Measurements from ENCODE around the gene KCTD15.

KCTD15 gene

DNA sequence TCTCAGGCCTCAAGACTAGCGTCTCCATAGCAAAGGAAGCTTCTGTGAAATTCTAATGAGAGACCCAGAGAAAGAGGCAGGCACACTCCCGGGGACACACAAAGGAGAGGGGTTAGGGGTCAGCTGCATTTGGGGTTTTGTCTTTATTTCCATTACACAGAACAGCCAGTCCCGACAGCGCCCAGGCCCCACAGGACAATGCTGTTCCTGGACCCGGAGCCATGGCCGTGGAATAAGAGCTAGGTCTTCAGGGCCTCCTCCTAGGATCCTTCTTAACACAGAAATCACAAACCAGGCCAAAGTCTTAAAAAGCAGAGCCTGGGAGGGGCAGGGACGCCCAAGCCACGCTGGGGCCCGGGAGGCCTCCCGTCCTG lies 22.8 kb downstream of the KCTD15 start:
- peak overlapping the region; percentile 74 for H3K4me3 Mint-ChIP-seq
- peaks cover 56% of the 10 kb centered on the region for H3K4me1 Mint-ChIP-seq (ENCODE audit: low read depth)
- peak overlapping the region; percentile 83 for H3K27ac Mint-ChIP-seq
- no peaks in the 10 kb centered on the region for H3K36me3 Mint-ChIP-seq (ENCODE audit: low read depth)
- intact Hi-C loops (cut with micrococcal nuclease): loop anchor here (1.0 kb wide), 1 partner anchor 21 kb away; no protein-coding TSS in a partner anchor
- H3K27me3 Mint-ChIP-seq: no peaks in the 10 kb centered on the region
- no peaks in the 10 kb centered on the region for H3K9me3 Mint-ChIP-seq

DNA sequence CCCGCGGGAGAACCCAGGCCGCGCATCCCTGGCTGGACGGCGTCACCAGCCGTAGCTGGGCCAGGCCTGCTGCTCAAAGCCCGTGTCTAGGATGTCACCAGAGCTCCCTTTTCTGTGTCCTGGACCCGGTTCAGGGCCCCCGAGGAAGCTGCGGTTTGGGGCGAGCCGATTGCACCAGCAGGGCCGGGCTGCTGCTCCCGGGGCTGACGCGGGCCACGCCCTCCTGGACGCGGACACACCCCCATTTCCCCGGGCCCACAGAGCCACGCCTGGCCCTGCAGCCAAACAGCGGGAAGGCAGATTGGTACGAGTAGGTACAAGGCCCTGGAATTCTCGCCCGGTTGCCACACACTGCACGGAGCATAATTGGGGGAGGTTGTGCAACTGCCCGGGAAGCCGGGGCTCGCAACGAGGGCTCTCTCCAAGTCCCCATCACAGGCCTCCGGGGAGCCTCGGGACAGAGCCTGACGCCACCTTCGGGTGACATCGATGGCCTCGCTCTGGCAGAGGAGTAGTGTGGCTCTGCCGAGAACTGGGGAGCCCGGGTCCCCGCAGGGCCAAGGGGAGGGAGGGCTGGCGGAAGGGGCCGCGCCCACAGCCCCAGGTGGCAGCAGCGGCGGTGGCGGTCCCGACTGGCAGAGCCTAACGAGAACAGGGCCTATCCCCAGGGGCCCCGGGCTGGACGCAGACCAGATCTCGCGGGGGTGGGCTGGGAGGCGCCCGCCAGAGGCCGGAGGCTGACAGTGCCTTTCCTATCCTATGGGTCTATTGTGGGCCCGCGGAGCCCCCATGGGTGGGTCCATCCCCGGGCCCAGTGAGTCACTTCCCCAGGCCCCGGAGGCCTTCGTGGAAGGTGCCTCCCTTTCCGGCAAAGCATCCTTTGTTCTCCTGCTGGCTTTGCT lies 23.5 kb downstream of the KCTD15 start:
- peak overlapping the region; percentile 83 for H3K27ac Mint-ChIP-seq
- no peaks in the 10 kb centered on the region for H3K9me3 Mint-ChIP-seq
- no peaks in the 10 kb centered on the region for H3K36me3 Mint-ChIP-seq (ENCODE audit: low read depth)
- no peaks in the 10 kb centered on the region for H3K27me3 Mint-ChIP-seq
- peak overlapping the region; percentile 74 for H3K4me3 Mint-ChIP-seq
- peaks cover 56% of the 10 kb centered on the region for H3K4me1 Mint-ChIP-seq (ENCODE audit: low read depth)
- intact Hi-C loops (cut with micrococcal nuclease): loop anchor here (1.0 to 2.0 kb wide), 2 partner anchors 22 to 25 kb away; no protein-coding TSS in a partner anchor

DNA sequence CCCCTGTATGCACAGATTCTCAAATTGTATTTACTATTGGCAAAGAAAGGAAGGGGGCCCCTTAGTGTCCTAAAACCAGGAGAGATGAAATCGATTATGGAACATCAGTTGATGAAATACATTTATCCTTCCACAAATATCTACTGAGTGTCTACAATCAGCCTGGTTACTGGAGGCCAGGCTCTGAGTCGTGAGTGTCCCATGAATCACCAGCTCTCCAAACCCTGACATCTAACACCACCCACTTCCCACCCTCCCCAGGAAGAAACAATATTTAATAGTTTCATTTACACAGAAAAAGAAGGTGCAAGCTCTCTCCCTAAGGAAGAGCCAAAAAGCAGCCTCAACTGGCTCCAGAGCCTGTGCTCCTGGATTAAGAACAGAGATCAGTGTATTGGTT lies 25.2 kb downstream of the KCTD15 start:
- peaks cover 7% of the 10 kb centered on the region for H3K27me3 Mint-ChIP-seq
- no peak overlapping the region for H3K27ac Mint-ChIP-seq
- no peak overlapping the region for H3K4me3 Mint-ChIP-seq
- H3K9me3 Mint-ChIP-seq: no peaks in the 10 kb centered on the region
- H3K36me3 Mint-ChIP-seq (ENCODE audit: low read depth): no peaks in the 10 kb centered on the region
- peaks cover 43% of the 10 kb centered on the region for H3K4me1 Mint-ChIP-seq (ENCODE audit: low read depth)
- intact Hi-C loops (cut with micrococcal nuclease): loop anchor here (2.0 kb wide), 1 partner anchor 27 kb away; no protein-coding TSS in a partner anchor

DNA sequence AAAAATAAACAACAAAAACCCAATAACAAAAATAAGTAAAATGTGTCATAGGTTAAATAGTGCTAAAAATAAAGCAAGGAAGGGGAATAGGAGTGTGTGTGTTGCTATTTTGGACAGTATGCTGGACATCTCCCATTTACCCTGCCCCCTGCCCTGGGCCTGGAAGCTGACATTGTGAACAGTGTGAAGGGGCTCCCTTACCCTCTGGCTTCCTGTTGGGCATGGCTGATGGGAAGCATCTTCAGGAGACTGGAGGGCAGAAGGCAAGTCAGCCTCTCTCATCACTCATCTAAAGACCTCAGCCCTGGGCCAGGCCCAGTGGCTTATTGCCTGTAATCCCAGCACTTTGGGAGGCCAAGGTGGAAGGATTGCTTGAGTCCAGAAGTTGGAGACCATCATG lies 26.7 kb downstream of the KCTD15 start:
- no peak overlapping the region for H3K4me3 Mint-ChIP-seq
- H3K27me3 Mint-ChIP-seq: peaks cover 12% of the 10 kb centered on the region
- intact Hi-C loops (cut with micrococcal nuclease): no loop called here
- H3K9me3 Mint-ChIP-seq: no peaks in the 10 kb centered on the region
- peaks cover 30% of the 10 kb centered on the region for H3K4me1 Mint-ChIP-seq (ENCODE audit: low read depth)
- H3K27ac Mint-ChIP-seq: no peak overlapping the region
- H3K36me3 Mint-ChIP-seq (ENCODE audit: low read depth): no peaks in the 10 kb centered on the region

DNA sequence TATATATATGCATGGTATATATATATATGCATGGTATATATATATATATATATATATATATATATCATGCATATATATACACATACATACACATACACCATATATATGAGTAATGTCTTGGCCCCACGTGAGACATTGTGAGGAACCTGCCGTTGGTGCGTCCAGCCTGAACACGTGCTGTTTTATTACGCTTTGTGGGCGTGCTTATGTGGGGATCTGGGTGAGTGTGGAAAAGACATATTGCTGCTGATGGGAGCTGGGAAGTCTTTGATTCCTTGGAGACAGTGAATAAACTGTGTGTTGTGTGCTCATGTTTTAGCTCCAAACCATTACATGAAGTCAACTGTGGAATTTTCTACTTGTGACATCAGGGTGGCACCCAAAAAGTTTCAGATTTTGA lies 28.9 kb downstream of the KCTD15 start:
- Mint-ChIP-seq H3K27me3 (peaks cover 20% of the 10 kb centered on the region), H3K9me3 (no peaks in the 10 kb centered on the region), H3K4me1 (ENCODE audit: low read depth) (peaks cover 8% of the 10 kb centered on the region), H3K36me3 (ENCODE audit: low read depth) (no peaks in the 10 kb centered on the region), H3K4me3 (no peak overlapping the region), H3K27ac (no peak overlapping the region)
- intact Hi-C loops (cut with micrococcal nuclease): no loop called here

DNA sequence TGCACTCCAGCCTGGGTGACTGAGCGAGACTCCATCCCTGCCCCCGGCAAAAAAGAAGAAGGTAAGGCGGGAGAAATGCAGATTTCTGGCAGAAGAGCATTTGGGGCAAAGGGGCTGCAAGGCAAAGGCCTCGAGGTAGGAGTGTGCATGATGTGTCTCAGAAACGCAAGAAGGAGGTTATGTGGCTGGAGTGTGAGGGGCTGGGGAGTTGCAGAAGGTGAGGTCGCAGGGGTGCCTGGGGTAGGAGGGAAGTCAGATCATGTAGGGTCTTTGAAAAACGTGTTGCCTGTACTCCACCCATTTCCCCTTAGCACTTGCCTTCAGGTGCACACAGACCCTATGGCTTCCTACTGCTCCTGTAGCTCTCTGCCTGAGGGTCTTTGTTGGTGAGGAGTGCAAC lies 29.9 kb downstream of the KCTD15 start:
- Mint-ChIP-seq H3K4me1 (ENCODE audit: low read depth) (no peaks in the 10 kb centered on the region), H3K27ac (no peak overlapping the region)
- intact Hi-C loops (cut with micrococcal nuclease): no loop called here

DNA sequence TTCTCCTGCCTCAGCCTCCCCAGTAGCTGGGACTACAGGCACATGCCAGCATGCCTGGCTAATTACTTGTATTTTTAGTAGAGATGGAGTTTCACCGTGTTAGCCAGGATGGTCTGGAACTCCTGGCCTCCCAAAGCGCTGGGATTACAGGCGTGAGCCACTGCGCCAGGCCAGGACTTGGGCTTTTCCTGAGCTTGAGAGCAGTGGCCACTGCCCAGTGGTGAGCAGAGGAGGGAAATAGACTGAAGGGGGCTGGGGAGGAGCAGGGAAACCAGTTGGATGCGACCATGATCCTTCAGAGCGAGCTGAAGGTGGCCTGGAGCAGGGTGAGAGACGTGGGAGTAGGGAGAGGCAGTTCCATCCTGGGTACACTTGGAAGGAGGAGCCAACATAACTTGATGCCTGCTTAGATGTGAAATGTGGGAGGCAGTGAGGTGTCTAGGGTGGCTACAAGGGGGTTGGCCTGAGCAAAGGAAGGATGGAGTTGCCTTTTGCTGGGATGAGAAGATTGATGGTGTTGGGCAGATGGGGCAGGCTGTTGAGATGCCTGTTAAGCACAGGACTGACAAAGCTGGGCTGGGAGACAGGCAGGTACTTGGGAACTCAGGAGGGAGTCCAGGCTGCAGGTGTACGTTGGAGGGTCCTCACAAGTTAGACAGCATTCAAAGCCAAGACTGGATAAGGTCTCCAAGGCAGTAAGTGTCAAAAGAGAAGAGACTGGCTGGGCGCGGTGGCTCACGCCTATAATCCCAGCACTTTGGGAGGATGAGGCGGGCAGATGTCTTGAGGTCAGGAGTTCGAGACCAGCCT lies 31.8 kb downstream of the KCTD15 start:
- H3K9me3 Mint-ChIP-seq: no peaks in the 10 kb centered on the region
- H3K4me1 Mint-ChIP-seq (ENCODE audit: low read depth): no peaks in the 10 kb centered on the region
- intact Hi-C loops (cut with micrococcal nuclease): no loop called here
- no peak overlapping the region for H3K4me3 Mint-ChIP-seq
- no peak overlapping the region for H3K27ac Mint-ChIP-seq
- H3K36me3 Mint-ChIP-seq (ENCODE audit: low read depth): no peaks in the 10 kb centered on the region
- H3K27me3 Mint-ChIP-seq: peaks cover 24% of the 10 kb centered on the region

More for the DNA sequence above, 29.9 kb downstream of the KCTD15 start:
- peaks cover 20% of the 10 kb centered on the region for H3K27me3 Mint-ChIP-seq
- no peak overlapping the region for H3K4me3 Mint-ChIP-seq
- no peaks in the 10 kb centered on the region for H3K36me3 Mint-ChIP-seq (ENCODE audit: low read depth)
- H3K9me3 Mint-ChIP-seq: no peaks in the 10 kb centered on the region

DNA sequence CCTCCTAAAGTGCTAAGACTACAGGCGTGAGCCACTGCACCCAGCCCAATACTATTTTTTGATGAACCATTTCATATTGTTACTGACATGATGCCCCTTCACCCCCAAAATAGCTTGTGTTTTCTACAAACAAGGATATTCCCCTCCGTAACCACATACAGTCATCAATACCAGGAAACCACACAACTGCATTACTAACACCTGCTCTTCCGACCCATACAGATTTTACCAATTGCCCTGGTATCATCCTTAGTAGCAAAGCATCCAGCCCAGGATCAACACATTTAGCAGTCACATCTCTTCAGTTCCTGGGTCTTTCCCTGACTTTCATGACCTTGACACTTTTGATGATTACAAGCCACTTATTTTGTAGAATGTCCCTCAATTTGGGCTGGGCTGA lies 33.6 kb downstream of the KCTD15 start:
- Mint-ChIP-seq H3K36me3 (ENCODE audit: low read depth) (no peaks in the 10 kb centered on the region), H3K4me3 (no peak overlapping the region), H3K9me3 (no peaks in the 10 kb centered on the region), H3K27me3 (peaks cover 29% of the 10 kb centered on the region), H3K27ac (no peak overlapping the region), H3K4me1 (ENCODE audit: low read depth) (no peaks in the 10 kb centered on the region)
- intact Hi-C loops (cut with micrococcal nuclease): no loop called here

DNA sequence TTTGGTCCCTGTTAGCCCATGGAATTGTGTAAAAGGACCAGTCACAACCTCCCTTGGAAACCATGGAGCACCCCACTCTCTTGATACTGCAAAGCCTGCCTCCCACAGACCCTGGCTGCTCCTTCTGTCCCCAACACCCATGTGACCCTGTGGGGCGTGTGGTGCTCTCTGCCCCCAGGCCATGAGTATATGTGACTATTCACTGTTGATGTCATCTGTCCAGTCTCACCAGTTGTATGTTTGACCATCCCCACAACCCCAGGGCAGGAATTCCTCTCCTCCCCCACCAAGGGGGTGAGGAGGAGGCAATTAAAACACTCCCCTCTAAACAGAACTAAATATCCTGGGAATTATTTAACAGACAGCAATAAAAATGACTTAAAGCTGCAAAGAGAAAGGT lies 35.2 kb downstream of the KCTD15 start:
- Mint-ChIP-seq H3K36me3 (ENCODE audit: low read depth) (no peaks in the 10 kb centered on the region), H3K27ac (no peak overlapping the region), H3K27me3 (peaks cover 22% of the 10 kb centered on the region), H3K4me1 (ENCODE audit: low read depth) (no peaks in the 10 kb centered on the region), H3K4me3 (no peak overlapping the region), H3K9me3 (no peaks in the 10 kb centered on the region)
- intact Hi-C loops (cut with micrococcal nuclease): no loop called here

DNA sequence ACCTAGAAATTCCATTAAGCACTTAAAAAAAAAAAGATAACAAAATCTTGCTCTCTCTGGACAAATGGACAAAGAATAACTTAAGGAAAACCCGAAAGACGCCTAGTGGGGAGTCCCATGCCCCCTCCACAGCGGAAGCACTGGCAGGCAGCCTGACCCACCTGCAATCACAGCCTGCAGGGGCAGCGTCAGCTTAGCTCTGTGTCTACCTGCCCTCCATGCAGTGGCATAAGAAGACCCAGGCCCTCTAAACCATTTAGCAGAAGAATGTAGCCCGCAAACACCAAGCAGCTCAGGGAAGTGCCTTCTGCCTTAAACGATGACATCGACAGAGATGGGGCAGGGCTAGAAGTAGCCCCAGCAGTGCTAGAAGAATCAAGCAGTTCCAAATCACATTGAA lies 36.0 kb downstream of the KCTD15 start:
- intact Hi-C loops (cut with micrococcal nuclease): no loop called here
- Mint-ChIP-seq H3K27me3 (peaks cover 22% of the 10 kb centered on the region), H3K36me3 (ENCODE audit: low read depth) (no peaks in the 10 kb centered on the region)

DNA sequence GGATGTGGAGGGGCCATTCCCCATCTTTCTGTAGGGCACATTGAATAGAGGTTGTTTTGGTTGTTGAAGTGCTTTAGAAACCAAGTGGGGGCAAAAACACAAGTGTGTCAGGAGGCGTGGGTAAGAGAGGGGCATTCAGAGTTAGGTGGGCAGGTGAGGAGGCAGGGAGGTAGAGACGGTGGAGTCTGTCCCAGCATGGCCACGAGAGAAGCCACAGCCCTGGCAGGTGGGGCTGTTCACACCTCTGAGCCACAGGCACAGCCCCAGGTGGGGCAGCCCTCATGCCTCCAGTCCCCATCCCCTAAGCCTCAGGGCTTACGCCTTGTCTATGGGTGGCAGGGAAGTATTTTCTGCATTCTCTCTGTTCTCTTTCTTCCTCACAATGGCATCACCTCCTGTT lies 43.7 kb downstream of the KCTD15 start:
- peaks cover 25% of the 10 kb centered on the region for H3K27me3 Mint-ChIP-seq
- intact Hi-C loops (cut with micrococcal nuclease): no loop called here
- H3K4me3 Mint-ChIP-seq: no peak overlapping the region
- no peaks in the 10 kb centered on the region for H3K36me3 Mint-ChIP-seq (ENCODE audit: low read depth)
- no peaks in the 10 kb centered on the region for H3K9me3 Mint-ChIP-seq
- H3K4me1 Mint-ChIP-seq (ENCODE audit: low read depth): no peaks in the 10 kb centered on the region
- H3K27ac Mint-ChIP-seq: no peak overlapping the region

More for the DNA sequence above, 36.0 kb downstream of the KCTD15 start:
- no peak overlapping the region for H3K4me3 Mint-ChIP-seq
- H3K9me3 Mint-ChIP-seq: no peaks in the 10 kb centered on the region
- H3K27ac Mint-ChIP-seq: no peak overlapping the region
- no peaks in the 10 kb centered on the region for H3K4me1 Mint-ChIP-seq (ENCODE audit: low read depth)

DNA sequence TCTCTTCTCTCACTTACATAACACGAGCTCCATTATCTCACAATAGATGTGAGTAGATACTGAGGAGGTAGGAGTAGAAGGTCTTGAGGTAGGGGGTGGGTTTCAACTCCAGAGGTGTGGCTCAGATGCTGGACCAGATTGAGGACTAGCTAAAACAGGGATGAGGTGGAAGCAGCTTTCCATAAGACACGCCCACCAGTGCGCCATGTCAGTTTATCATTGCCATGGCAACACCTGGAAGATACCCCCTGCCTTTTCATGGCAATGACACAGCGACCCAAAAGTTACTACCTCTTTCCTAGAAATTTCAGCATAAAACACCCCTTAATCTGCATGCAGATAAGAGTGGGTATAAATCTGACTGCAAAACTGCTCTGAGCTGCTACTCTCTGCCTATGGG lies 44.1 kb downstream of the KCTD15 start:
- H3K36me3 Mint-ChIP-seq (ENCODE audit: low read depth): no peaks in the 10 kb centered on the region
- no peaks in the 10 kb centered on the region for H3K9me3 Mint-ChIP-seq
- H3K27me3 Mint-ChIP-seq: peaks cover 25% of the 10 kb centered on the region
- intact Hi-C loops (cut with micrococcal nuclease): no loop called here
- no peak overlapping the region for H3K27ac Mint-ChIP-seq
- H3K4me3 Mint-ChIP-seq: no peak overlapping the region
- H3K4me1 Mint-ChIP-seq (ENCODE audit: low read depth): no peaks in the 10 kb centered on the region

DNA sequence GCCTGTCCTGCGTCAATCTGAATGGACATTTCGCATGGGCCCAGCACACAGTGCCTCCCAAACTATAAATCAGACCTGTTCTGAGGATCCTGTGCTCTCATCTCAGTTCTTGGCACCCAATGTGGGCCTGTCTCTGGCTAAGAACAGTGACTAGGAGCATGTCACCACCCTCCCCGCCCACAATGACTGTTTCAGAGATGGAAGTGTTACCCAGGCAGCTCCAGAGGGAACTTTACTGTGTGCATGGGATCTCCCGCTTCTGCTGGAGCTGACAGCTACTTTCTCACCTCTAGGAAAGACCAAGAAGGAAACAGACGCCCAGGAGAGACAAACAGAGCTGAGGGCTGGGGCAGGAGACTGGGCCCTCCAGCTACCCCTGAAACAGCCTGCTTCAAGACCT lies 45.0 kb downstream of the KCTD15 start:
- Mint-ChIP-seq H3K27ac (no peak overlapping the region), H3K36me3 (ENCODE audit: low read depth) (no peaks in the 10 kb centered on the region), H3K4me1 (ENCODE audit: low read depth) (no peaks in the 10 kb centered on the region), H3K4me3 (no peak overlapping the region), H3K27me3 (peaks cover 25% of the 10 kb centered on the region), H3K9me3 (no peaks in the 10 kb centered on the region)
- intact Hi-C loops (cut with micrococcal nuclease): no loop called here

DNA sequence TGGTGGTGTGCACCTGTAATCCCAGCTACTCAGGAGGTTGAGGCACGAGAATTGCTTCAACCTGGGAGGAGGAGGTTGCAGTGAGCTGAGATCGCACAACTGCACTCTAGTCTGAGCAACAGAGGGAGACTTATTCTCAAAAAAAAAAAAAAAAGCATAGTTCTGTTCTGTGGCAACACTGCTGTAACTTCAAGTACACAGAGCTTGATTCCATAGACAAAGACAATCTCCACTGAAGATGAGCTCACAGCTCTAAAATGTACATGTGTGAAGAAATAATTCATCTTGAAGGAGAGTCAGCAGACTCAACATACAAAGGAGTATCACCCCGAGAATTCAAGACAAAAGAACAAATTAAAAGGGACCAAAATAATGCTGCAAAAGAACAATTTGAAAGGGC lies 47.8 kb downstream of the KCTD15 start:
- intact Hi-C loops (cut with micrococcal nuclease): no loop called here
- no peak overlapping the region for H3K4me3 Mint-ChIP-seq
- H3K27ac Mint-ChIP-seq: no peak overlapping the region
- no peaks in the 10 kb centered on the region for H3K36me3 Mint-ChIP-seq (ENCODE audit: low read depth)
- no peaks in the 10 kb centered on the region for H3K4me1 Mint-ChIP-seq (ENCODE audit: low read depth)
- H3K27me3 Mint-ChIP-seq: peaks cover 25% of the 10 kb centered on the region
- no peaks in the 10 kb centered on the region for H3K9me3 Mint-ChIP-seq

Measured in dendritic cell treated with granulocyte-macrophage colony-stimulating factor and Interleukin-4, amounts not matched to agents 40 ng/mL and 50 ng/mL, for 4 days (primary cell).